ENCODE data around the gene WDR91. TPM values are rescaled to one million over a fixed set of nuclear protein-coding genes. Genes with fewer than 3 reads are reported as not detected.
"Not testable (repeated sequence)": the region's sequence is repeated elsewhere in the genome, so short reads cannot be mapped to it uniquely, and the experiment has no call there.

Gene WDR91
- total RNA-seq, 1 donor from 2014 or later, result 11.5 TPM

GRCh38 chr7:135217645-135218509, 6.6 kb upstream of the WDR91 start:
- H3K4me1 Mint-ChIP-seq (ENCODE audit: unreplicated experiment), result peaks cover 5% of the 10 kb centered on the region
- no peaks in the 10 kb centered on the region for H3K27me3 Mint-ChIP-seq (ENCODE audit: unreplicated experiment)
- no peak overlapping the region for H3K27ac Mint-ChIP-seq (ENCODE audit: unreplicated experiment)
- DNase-seq (ENCODE audit: low spot score), result no peak
- no peaks in the 10 kb centered on the region for H3K9me3 Mint-ChIP-seq (ENCODE audit: unreplicated experiment)
- no peak for TF ChIP-seq CTCF (IDR thresholded peaks at IDR 0.05; ENCODE audit: unreplicated experiment)
- no peaks in the 10 kb centered on the region for H3K36me3 Mint-ChIP-seq (ENCODE audit: low read depth, unreplicated experiment)
- no peak overlapping the region for H3K4me3 Mint-ChIP-seq (ENCODE audit: unreplicated experiment)

- Mint-ChIP-seq H3K9me3 (ENCODE audit: unreplicated experiment) (no peaks in the 10 kb centered on the region), H3K4me1 (ENCODE audit: unreplicated experiment) (no peaks in the 10 kb centered on the region), H3K27ac (ENCODE audit: unreplicated experiment) (no peak overlapping the region), H3K36me3 (ENCODE audit: low read depth, unreplicated experiment) (no peaks in the 10 kb centered on the region), H3K4me3 (ENCODE audit: unreplicated experiment) (no peak overlapping the region), H3K27me3 (ENCODE audit: unreplicated experiment) (no peaks in the 10 kb centered on the region)
- TF ChIP-seq CTCF (IDR thresholded peaks at IDR 0.05; ENCODE audit: unreplicated experiment), result no peak
- no peak for DNase-seq (ENCODE audit: low spot score)
Observed at GRCh38 chr7:135215698-135216097, 4.4 kb upstream of the WDR91 start.

- no peaks in the 10 kb centered on the region for H3K9me3 Mint-ChIP-seq (ENCODE audit: unreplicated experiment)
- DNase-seq (ENCODE audit: low spot score), result no peak
- no peak overlapping the region for H3K27ac Mint-ChIP-seq (ENCODE audit: unreplicated experiment)
- H3K27me3 Mint-ChIP-seq (ENCODE audit: unreplicated experiment), result no peaks in the 10 kb centered on the region
- no peak for TF ChIP-seq CTCF (IDR thresholded peaks at IDR 0.05; ENCODE audit: unreplicated experiment)
- no peak overlapping the region for H3K4me3 Mint-ChIP-seq (ENCODE audit: unreplicated experiment)
- no peaks in the 10 kb centered on the region for H3K4me1 Mint-ChIP-seq (ENCODE audit: unreplicated experiment)
- H3K36me3 Mint-ChIP-seq (ENCODE audit: low read depth, unreplicated experiment), result no peaks in the 10 kb centered on the region
Observed at GRCh38 chr7:135215180-135215579, 3.9 kb upstream of the WDR91 start.

GRCh38 chr7:135213831-135214230, 2.5 kb upstream of the WDR91 start:
- no peak overlapping the region for H3K4me3 Mint-ChIP-seq (ENCODE audit: unreplicated experiment)
- H3K36me3 Mint-ChIP-seq (ENCODE audit: low read depth, unreplicated experiment), result no peaks in the 10 kb centered on the region
- H3K9me3 Mint-ChIP-seq (ENCODE audit: unreplicated experiment), result no peaks in the 10 kb centered on the region
- TF ChIP-seq CTCF (IDR thresholded peaks at IDR 0.05; ENCODE audit: unreplicated experiment), result no peak
- H3K27me3 Mint-ChIP-seq (ENCODE audit: unreplicated experiment), result no peaks in the 10 kb centered on the region
- peaks cover under 1% of the 10 kb centered on the region for H3K4me1 Mint-ChIP-seq (ENCODE audit: unreplicated experiment)
- DNase-seq (ENCODE audit: low spot score), result no peak
- H3K27ac Mint-ChIP-seq (ENCODE audit: unreplicated experiment), result no peak overlapping the region

- peak overlapping the region; percentile 87 for H3K4me3 Mint-ChIP-seq (ENCODE audit: unreplicated experiment)
- not testable (repeated sequence) for H3K27me3 Mint-ChIP-seq (ENCODE audit: unreplicated experiment); H3K36me3 Mint-ChIP-seq (ENCODE audit: low read depth, unreplicated experiment); H3K4me1 Mint-ChIP-seq (ENCODE audit: unreplicated experiment); H3K9me3 Mint-ChIP-seq (ENCODE audit: unreplicated experiment); H3K27ac Mint-ChIP-seq (ENCODE audit: unreplicated experiment); DNase-seq (ENCODE audit: low spot score)
Observed at GRCh38 chr7:135211946-135212685, 790 bp upstream of the WDR91 start.

Measured in endothelial cell (in vitro differentiated cells).